IMR-90 (cell line): ENCODE results near the gene TRIM27. TPM values are rescaled to one million over a fixed set of nuclear protein-coding genes. Genes with fewer than 3 reads are reported as not detected.
A peak's percentile ranks its signal among the peaks of the same experiment; 100 is the strongest.

Experiments used
- ATAC-seq: fragments of 200-7000 bp; cut with Tn5 transposase; 2 replicates; pipeline ENCODE4 v1.9.1; 2020; ENCODE audit warnings: low read depth, mild to moderate bottlenecking, moderate library complexity
- BruUV-seq: library from RNA; stranded (reverse); fragments of 400-500 nt; replicated peaks from 2 replicates; lab custom pipeline; 2021; lab: Mats Ljungman, UMichigan
- CTCF ChIA-PET: fragments of 300-600 bp; formaldehyde crosslinking; extraction: SDS; loops from one replicate; lab custom pipeline; 2021; ENCODE audit warnings: antibody characterized with exemption; lab: Yijun Ruan, JAX
- POLR2A ChIA-PET: fragments of 300-600 bp; sonication (Branson Sonifier 250); formaldehyde crosslinking; loops from one replicate; lab custom pipeline; 2022; ENCODE audit warnings: antibody characterized with exemption; ENCODE audit not compliant: unreplicated experiment; lab: Charles Lee
- DNase-seq: peaks from one replicate; pipeline ENCODE4 v3.0.0; 2013
- H2AFZ ChIP-seq: replicated peaks from 2 replicates; pipeline ENCODE3; 2013; ENCODE audit warnings: low read length, mild to moderate bottlenecking; ENCODE audit not compliant: poor library complexity
- H2AK5ac ChIP-seq: 2 replicates; pipeline ENCODE4 v1.6.1; 2013; ENCODE audit warnings: low read depth, low read length, inconsistent platforms
- H2AK9ac ChIP-seq: replicated peaks from 2 replicates; pipeline ENCODE3; 2013; ENCODE audit warnings: mild to moderate bottlenecking, low read depth, low read length, moderate library complexity; ENCODE audit not compliant: poor library complexity
- H2BK120ac ChIP-seq: 2 replicates; pipeline ENCODE4 v1.6.1; 2013; ENCODE audit warnings: low read depth, low read length, inconsistent platforms
- H2BK15ac ChIP-seq: 3 replicates; pipeline ENCODE4 v1.6.1; 2013; ENCODE audit warnings: low read depth, low read length, inconsistent platforms
- H2BK20ac ChIP-seq: 2 replicates; pipeline ENCODE4 v1.6.1; 2013; ENCODE audit warnings: low read depth, mild to moderate bottlenecking, inconsistent platforms, low read length, moderate library complexity
- H2BK5ac ChIP-seq: 2 replicates; pipeline ENCODE4 v1.6.1; 2013; ENCODE audit warnings: mild to moderate bottlenecking, low read depth, low read length, inconsistent platforms; ENCODE audit not compliant: poor library complexity, severe bottlenecking
- H3K14ac ChIP-seq: replicated peaks from 2 replicates; pipeline ENCODE4 v1.6.1; 2013; ENCODE audit warnings: low read depth, low read length, inconsistent platforms
- H3K18ac ChIP-seq: 2 replicates; pipeline ENCODE4 v1.6.1; 2013; ENCODE audit warnings: low read depth, low read length, control low read depth
- H3K23ac ChIP-seq: 2 replicates; pipeline ENCODE4 v1.6.1; 2013; ENCODE audit warnings: low read depth, low read length, inconsistent platforms
- H3K27ac ChIP-seq: 2 replicates; pipeline ENCODE4 v1.5.1; 2013; ENCODE audit warnings: mild to moderate bottlenecking, control low read depth, low read length; ENCODE audit not compliant: insufficient read depth
- H3K27me3 ChIP-seq: 2 replicates; pipeline ENCODE4 v1.6.1; 2013; ENCODE audit warnings: low read length; ENCODE audit not compliant: control insufficient read depth, insufficient read depth
- H3K36me3 ChIP-seq: 2 replicates; pipeline ENCODE4 v1.6.1; 2013; ENCODE audit warnings: low read length, mixed read lengths; ENCODE audit not compliant: control insufficient read depth, insufficient read depth
- H3K4ac ChIP-seq: 2 replicates; pipeline ENCODE4 v1.6.1; 2013; ENCODE audit warnings: low read depth, low read length, inconsistent platforms
- H3K4me1 ChIP-seq: 2 replicates; pipeline ENCODE4 v1.6.1; 2013; ENCODE audit warnings: low read length, mixed read lengths; ENCODE audit not compliant: control insufficient read depth, insufficient read depth
- H3K4me2 ChIP-seq: 2 replicates; pipeline ENCODE4 v1.6.1; 2013; ENCODE audit warnings: low read depth, mild to moderate bottlenecking, control low read depth, low read length, moderate library complexity
- H3K4me3 ChIP-seq: 2 replicates; pipeline ENCODE4 v1.5.1; 2013; ENCODE audit warnings: low read depth, mild to moderate bottlenecking, control low read depth, low read length, moderate library complexity; ENCODE audit not compliant: insufficient read depth
- H3K56ac ChIP-seq: 2 replicates; pipeline ENCODE4 v1.6.1; 2013; ENCODE audit warnings: low read length, inconsistent platforms; ENCODE audit not compliant: insufficient read depth; ENCODE audit errors: extremely low read depth
- H3K79me1 ChIP-seq, 2 experiments: 2 replicates each; pipeline ENCODE4 v1.6.1; 2013; ENCODE audit warnings: low read length in 2 of 2, inconsistent platforms in 1 of 2, low read depth in 1 of 2
- H3K9ac ChIP-seq: 2 replicates; pipeline ENCODE4 v1.6.1; 2013; ENCODE audit warnings: low read depth, low read length, control low read depth
- H3K9me1 ChIP-seq: 2 replicates; pipeline ENCODE4 v1.6.1; 2013; ENCODE audit warnings: low read length, inconsistent platforms; ENCODE audit not compliant: insufficient read depth
- H3K9me3 ChIP-seq: 2 replicates; pipeline ENCODE4 v1.6.1; 2013; ENCODE audit warnings: low read length; ENCODE audit not compliant: control insufficient read depth, insufficient read depth
- H4K20me1 ChIP-seq: 2 replicates; pipeline ENCODE4 v1.6.1; 2013; ENCODE audit warnings: low read length, inconsistent platforms; ENCODE audit not compliant: insufficient read depth
- H4K5ac ChIP-seq: 2 replicates; pipeline ENCODE4 v1.6.1; 2013; ENCODE audit warnings: mild to moderate bottlenecking, low read depth, low read length, control low read depth
- H4K8ac ChIP-seq, 2 experiments: 2 replicates each; pipeline ENCODE4 v1.6.1; 2013; ENCODE audit warnings: low read depth in 2 of 2, low read length in 2 of 2, control low read depth in 1 of 2, inconsistent platforms in 1 of 2
- H4K91ac ChIP-seq: 2 replicates; pipeline ENCODE4 v1.6.1; 2013; ENCODE audit warnings: low read depth, low read length, inconsistent platforms; ENCODE audit not compliant: insufficient read depth
- BHLHE40 ChIP-seq: fragments of 150-350 bp; IDR thresholded peaks from 2 replicates; pipeline ENCODE4 v1.6.1; 2016; ENCODE audit warnings: mild to moderate bottlenecking, low read depth, low read length
- CEBPB ChIP-seq: IDR thresholded peaks from 2 replicates; pipeline ENCODE4 v1.6.1; 2012; ENCODE audit warnings: low read depth, low read length, improper control_type of control experiment
- CHD1 ChIP-seq: IDR thresholded peaks from 2 replicates; pipeline ENCODE4 v1.6.1; 2012; ENCODE audit warnings: low read depth, low read length, improper control_type of control experiment
- FOS ChIP-seq: fragments of 150-350 bp; IDR thresholded peaks from 2 replicates; pipeline ENCODE4 v1.6.1; 2016; ENCODE audit warnings: low read depth, low read length
- MAFK ChIP-seq: IDR thresholded peaks from 2 replicates; pipeline ENCODE4 v1.6.1; 2012; ENCODE audit warnings: low read depth, low read length, improper control_type of control experiment
- MAZ ChIP-seq: IDR thresholded peaks from 2 replicates; pipeline ENCODE4 v1.6.1; 2012; ENCODE audit warnings: low read depth, mild to moderate bottlenecking, low read length, improper control_type of control experiment, moderate library complexity, borderline replicate concordance
- MXI1 ChIP-seq: IDR thresholded peaks from 2 replicates; pipeline ENCODE4 v1.6.1; 2012; ENCODE audit warnings: low read depth, mild to moderate bottlenecking, low read length, moderate library complexity, borderline replicate concordance
- NFE2L2 ChIP-seq: fragments of 150-350 bp; IDR thresholded peaks from 2 replicates; pipeline ENCODE4 v1.6.1; 2016; ENCODE audit warnings: low read depth, mild to moderate bottlenecking, low read length
- POLR2A ChIP-seq: IDR thresholded peaks from 2 replicates; pipeline ENCODE4 v1.6.1; 2012; ENCODE audit warnings: mild to moderate bottlenecking, low read depth, low read length
- RAD21 ChIP-seq: IDR thresholded peaks from 2 replicates; pipeline ENCODE4 v1.6.1; 2012; ENCODE audit warnings: low read length, improper control_type of control experiment
- RCOR1 ChIP-seq: IDR thresholded peaks from 2 replicates; pipeline ENCODE4 v1.6.1; 2012; ENCODE audit warnings: mild to moderate bottlenecking, low read length, improper control_type of control experiment; ENCODE audit not compliant: insufficient replicate concordance
- RFX5 ChIP-seq: IDR thresholded peaks from 2 replicates; pipeline ENCODE4 v1.8.0; 2012; ENCODE audit warnings: low read depth, mild to moderate bottlenecking, low read length, moderate library complexity
- SMC3 ChIP-seq: fragments of 150-350 bp; IDR thresholded peaks from 2 replicates; pipeline ENCODE4 v1.6.1; 2016; ENCODE audit warnings: low read depth, mild to moderate bottlenecking, antibody characterized with exemption, low read length, moderate library complexity
- dilution Hi-C: fragments of 300-500 bp; cut with HindIII; formaldehyde crosslinking; loops from one replicate; pipeline ENCODE4 v1.14.3; 2018; ENCODE audit warnings: low sequenced_read_pairs; ENCODE audit not compliant: unreplicated experiment
- in situ Hi-C: fragments of 300-500 bp; cut with MboI; formaldehyde crosslinking; loops from 3 replicates; pipeline ENCODE4 v1.14.3; 2019; ENCODE audit warnings: low sequenced_read_pairs, inconsistent platforms, mixed read lengths
- intact Hi-C: fragments of 100-400 bp; cut with micrococcal nuclease; formaldehyde crosslinking; loops from 2 replicates; pipeline ENCODE4 v1.10.0; 2022
- polyA plus RNA-seq, 3 experiments: library from polyadenylated mRNA; depleted of rRNA; stranded (reverse); fragments of >200 nt; gene quantifications; 2 replicates each; pipeline ENCODE4 v1.2.3, GENCODE V29; 2012; ENCODE audit warnings: low replicate concordance in 1 of 3
- total RNA-seq: library from RNA; depleted of rRNA; stranded (reverse); fragments of >200 nt; gene quantifications from 2 replicates; pipeline ENCODE4 v1.2.3, GENCODE V29; 2012
- TF ChIP-seq, protein P1 (sequence below): fragments of 150-350 bp; IDR thresholded peaks from 2 replicates; pipeline ENCODE4 v1.6.1; 2017; ENCODE audit warnings: mild to moderate bottlenecking, antibody characterized with exemption, low read length, low read depth
- TF ChIP-seq, protein P2 (sequence below): fragments of 150-350 bp; IDR thresholded peaks from 2 replicates; pipeline ENCODE4 v1.6.1; 2016; ENCODE audit warnings: low read depth, mild to moderate bottlenecking, low read length, moderate library complexity, borderline replicate concordance
- TF ChIP-seq, protein P3 (sequence below): conservative IDR thresholded peaks from 2 replicates; pipeline ENCODE4 v1.5.1; 2012; ENCODE audit warnings: mild to moderate bottlenecking, low read depth, low read length, improper control_type of control experiment

Gene TRIM27
- total and polyA plus RNA-seq, 2 of the 4 experiments (the other 2 are of a cell fraction) = 44.4 to 48.0 TPM

- no peak overlapping the region for H3K14ac ChIP-seq
- H3K4me3 ChIP-seq = no peak overlapping the region
- no peak overlapping the region for H4K91ac ChIP-seq
- H3K4me1 ChIP-seq = no peaks in the 10 kb centered on the region
- BruUV-seq = no TSS peak
- POLR2A ChIA-PET = no interaction called here
- no peak overlapping the region for H2BK5ac ChIP-seq
- no peak overlapping the region for H3K9ac ChIP-seq
- no peaks in the 10 kb centered on the region for H3K9me3 ChIP-seq
- no peak overlapping the region for H3K56ac ChIP-seq
- H2AK5ac ChIP-seq = no peak overlapping the region
- no peak overlapping the region for H3K27ac ChIP-seq
- H2AFZ ChIP-seq = no peak overlapping the region
- H2AK9ac ChIP-seq = no peak overlapping the region
- H4K5ac ChIP-seq = no peak overlapping the region
- no peak overlapping the region for H3K18ac ChIP-seq
- peaks cover 22 to 29% of the 10 kb centered on the region in 2 experiments for H3K79me1 ChIP-seq
- H3K27me3 ChIP-seq = no peaks in the 10 kb centered on the region
- no peak overlapping the region for H3K4me2 ChIP-seq
- peaks cover 2% of the 10 kb centered on the region; the same call in 1 of the 2 replicates for H3K9me1 ChIP-seq
- dilution Hi-C loops (no loop called here), intact Hi-C loops (no loop called here), in situ Hi-C loops (no loop called here)
- H2BK15ac ChIP-seq = no peak overlapping the region
- H4K8ac ChIP-seq = no peak overlapping the region
- no peak overlapping the region for H3K23ac ChIP-seq
- DNase-seq (peak; percentile 50), ATAC-seq (no peak; the same call in 1 of the 2 replicates)
- H2BK20ac ChIP-seq = no peak overlapping the region
- H2BK120ac ChIP-seq = no peak overlapping the region
- CTCF ChIA-PET = no interaction called here
- H3K36me3 ChIP-seq = peaks cover 43% of the 10 kb centered on the region
- H4K20me1 ChIP-seq = no peaks in the 10 kb centered on the region; the same call in 1 of the 2 replicates
- H3K4ac ChIP-seq = no peak overlapping the region
- no peak for TF ChIP-seq CEBPB
- TF ChIP-seq, protein P1, sequence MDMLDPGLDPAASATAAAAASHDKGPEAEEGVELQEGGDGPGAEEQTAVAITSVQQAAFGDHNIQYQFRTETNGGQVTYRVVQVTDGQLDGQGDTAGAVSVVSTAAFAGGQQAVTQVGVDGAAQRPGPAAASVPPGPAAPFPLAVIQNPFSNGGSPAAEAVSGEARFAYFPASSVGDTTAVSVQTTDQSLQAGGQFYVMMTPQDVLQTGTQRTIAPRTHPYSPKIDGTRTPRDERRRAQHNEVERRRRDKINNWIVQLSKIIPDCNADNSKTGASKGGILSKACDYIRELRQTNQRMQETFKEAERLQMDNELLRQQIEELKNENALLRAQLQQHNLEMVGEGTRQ = no peak
- TF ChIP-seq, protein P2, sequence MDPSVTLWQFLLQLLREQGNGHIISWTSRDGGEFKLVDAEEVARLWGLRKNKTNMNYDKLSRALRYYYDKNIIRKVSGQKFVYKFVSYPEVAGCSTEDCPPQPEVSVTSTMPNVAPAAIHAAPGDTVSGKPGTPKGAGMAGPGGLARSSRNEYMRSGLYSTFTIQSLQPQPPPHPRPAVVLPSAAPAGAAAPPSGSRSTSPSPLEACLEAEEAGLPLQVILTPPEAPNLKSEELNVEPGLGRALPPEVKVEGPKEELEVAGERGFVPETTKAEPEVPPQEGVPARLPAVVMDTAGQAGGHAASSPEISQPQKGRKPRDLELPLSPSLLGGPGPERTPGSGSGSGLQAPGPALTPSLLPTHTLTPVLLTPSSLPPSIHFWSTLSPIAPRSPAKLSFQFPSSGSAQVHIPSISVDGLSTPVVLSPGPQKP = no peak
- TF ChIP-seq FOS = no peak
- TF ChIP-seq MAZ = no peak
- no peak for TF ChIP-seq POLR2A
- TF ChIP-seq MAFK = no peak
- TF ChIP-seq RFX5 = no peak
- no peak for TF ChIP-seq RCOR1
- no peak for TF ChIP-seq NFE2L2
- no peak for TF ChIP-seq MXI1
- no peak for TF ChIP-seq BHLHE40
- TF ChIP-seq RAD21 = no peak
- TF ChIP-seq, protein P3, sequence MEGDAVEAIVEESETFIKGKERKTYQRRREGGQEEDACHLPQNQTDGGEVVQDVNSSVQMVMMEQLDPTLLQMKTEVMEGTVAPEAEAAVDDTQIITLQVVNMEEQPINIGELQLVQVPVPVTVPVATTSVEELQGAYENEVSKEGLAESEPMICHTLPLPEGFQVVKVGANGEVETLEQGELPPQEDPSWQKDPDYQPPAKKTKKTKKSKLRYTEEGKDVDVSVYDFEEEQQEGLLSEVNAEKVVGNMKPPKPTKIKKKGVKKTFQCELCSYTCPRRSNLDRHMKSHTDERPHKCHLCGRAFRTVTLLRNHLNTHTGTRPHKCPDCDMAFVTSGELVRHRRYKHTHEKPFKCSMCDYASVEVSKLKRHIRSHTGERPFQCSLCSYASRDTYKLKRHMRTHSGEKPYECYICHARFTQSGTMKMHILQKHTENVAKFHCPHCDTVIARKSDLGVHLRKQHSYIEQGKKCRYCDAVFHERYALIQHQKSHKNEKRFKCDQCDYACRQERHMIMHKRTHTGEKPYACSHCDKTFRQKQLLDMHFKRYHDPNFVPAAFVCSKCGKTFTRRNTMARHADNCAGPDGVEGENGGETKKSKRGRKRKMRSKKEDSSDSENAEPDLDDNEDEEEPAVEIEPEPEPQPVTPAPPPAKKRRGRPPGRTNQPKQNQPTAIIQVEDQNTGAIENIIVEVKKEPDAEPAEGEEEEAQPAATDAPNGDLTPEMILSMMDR = no peak
- no peak for TF ChIP-seq CHD1
- no peak for TF ChIP-seq SMC3
Observed at GRCh38 chr6:28901831-28902230, 22.0 kb downstream of the TRIM27 start.
